K562 (cell line): ENCODE data around the gene C14orf180. TPM values are rescaled to one million over a fixed set of nuclear protein-coding genes. Genes with fewer than 3 reads are reported as not detected.
A peak's percentile ranks its signal among the peaks of the same experiment; 100 is the strongest.

ENCODE experiments used
- ATF7 ChIP-seq: fragments of 450-650 bp; IDR thresholded peaks from 2 replicates; pipeline ENCODE4 v1.7.1; 2014; ENCODE audit warnings: mild to moderate bottlenecking, moderate library complexity
- CBX2 ChIP-seq: fragments of 200-600 bp; sonication (generic); IDR thresholded peaks from one replicate; pipeline ENCODE4 v1.6.1; 2012; ENCODE audit warnings: mild to moderate bottlenecking, low read length, inconsistent platforms; ENCODE audit not compliant: insufficient read depth, poor library complexity, severe bottlenecking
- COPS2 ChIP-seq: fragments of 450-650 bp; conservative IDR thresholded peaks from 2 replicates; pipeline ENCODE4 v1.6.1; 2016; ENCODE audit warnings: mild to moderate bottlenecking, moderate library complexity
- CREM ChIP-seq: IDR thresholded peaks from 2 replicates; pipeline ENCODE4 v1.6.1; 2014; ENCODE audit warnings: antibody characterized with exemption, low read depth
- ETV1 ChIP-seq: fragments of 450-650 bp; conservative IDR thresholded peaks from 2 replicates; pipeline ENCODE4 v1.6.1; 2016; ENCODE audit warnings: missing genetic modification characterization, control low read depth, low read depth, missing compliant biosample characterization
- FOXK2 ChIP-seq, 2 experiments: fragments of 450-650 bp; IDR thresholded peaks in 1 of 2; conservative IDR thresholded peaks in 1 of 2; 2 replicates each; pipeline ENCODE4 v1.6.1; 2016; ENCODE audit warnings: low read depth in 2 of 2, mild to moderate bottlenecking in 1 of 2
- GTF2F1 ChIP-seq: IDR thresholded peaks from 2 replicates; pipeline ENCODE4 v1.6.1; 2011; ENCODE audit warnings: low read depth, low read length, improper control_type of control experiment
- MTA2 ChIP-seq: fragments of 450-650 bp; IDR thresholded peaks from 2 replicates; pipeline ENCODE4 v1.6.1; 2016; ENCODE audit warnings: low read depth
- PHF8 ChIP-seq: fragments of 200-600 bp; sonication (generic); IDR thresholded peaks from 2 replicates; pipeline ENCODE4 v1.6.1; 2012; ENCODE audit warnings: mixed run types, mild to moderate bottlenecking, inconsistent platforms, low read length, moderate library complexity, borderline replicate concordance
- RBM34 ChIP-seq: fragments of 200-400 bp; formaldehyde crosslinking; IDR thresholded peaks from 2 replicates; pipeline ENCODE4 v1.6.1; 2018; ENCODE audit warnings: low read length, borderline replicate concordance; ENCODE audit not compliant: insufficient read depth
- SIN3B ChIP-seq: fragments of 450-650 bp; IDR thresholded peaks from 2 replicates; pipeline ENCODE4 v1.6.1; 2017; ENCODE audit warnings: low read depth, mild to moderate bottlenecking, moderate library complexity
- XRCC4 ChIP-seq: IDR thresholded peaks from one replicate; pipeline ENCODE4 v1.6.1; 2011; ENCODE audit not compliant: insufficient read depth, insufficient read length; ENCODE audit errors: extremely low read depth
- ZC3H8 ChIP-seq: fragments of 450-650 bp; IDR thresholded peaks from 2 replicates; pipeline ENCODE4 v1.6.1; 2017
- ZNF232 ChIP-seq: sonication (generic); formaldehyde crosslinking; IDR thresholded peaks from 2 replicates; pipeline ENCODE4 v1.8.0; 2022; ENCODE audit warnings: mild to moderate bottlenecking, missing genetic modification reagents
- polyA plus RNA-seq, 8 experiments: library from polyadenylated mRNA; depleted of rRNA in 4 of 8; stranded (reverse) in 5 of 8; unstranded in 3 of 8; fragments of >200 nt; fragmentation: Nextera tagmentation in 2 of 8; fragmentation: Illumina TruSeq in 1 of 8; extraction: Ambion mirVana in 2 of 8; extraction: Trizol in 1 of 8; gene quantifications; 2 replicates each; pipeline versions ENCODE4 v1.2.1 to v1.2.3, GENCODE V29; 2011 to 2014; ENCODE audit warnings: inconsistent platforms in 1 of 8, missing spikeins in 1 of 8
- total RNA-seq, 7 experiments: library from RNA; depleted of rRNA in 6 of 7; stranded (reverse); fragments of >200 nt in 6 of 7; fragmentation: Illumina TruSeq in 2 of 7; extraction: Trizol in 2 of 7; gene quantifications; 2 replicates each; pipeline versions ENCODE4 v1.2.1 to v1.2.3, GENCODE V29; 2011 to 2021; ENCODE audit warnings: low replicate concordance in 1 of 7
- TF ChIP-seq, protein P1 (sequence below): sonication (generic); formaldehyde crosslinking; IDR thresholded peaks from 2 replicates; pipeline ENCODE4 v1.8.1; 2023; ENCODE audit warnings: mild to moderate bottlenecking, missing genetic modification reagents
- TF ChIP-seq, protein P2 (sequence below), 2 experiments: fragments of 450-650 bp in 1 of 2; sonication (generic) in 1 of 2; formaldehyde crosslinking in 1 of 2; IDR thresholded peaks in 1 of 2; conservative IDR thresholded peaks in 1 of 2; 2 replicates each; pipeline versions ENCODE4 v1.6.1 to v1.8.1; 2016 to 2023; ENCODE audit warnings: mild to moderate bottlenecking in 2 of 2, moderate library complexity in 2 of 2, inconsistent platforms in 1 of 2, missing genetic modification reagents in 1 of 2
- TF ChIP-seq, protein P3 (sequence below): fragments of 450-650 bp; formaldehyde crosslinking; IDR thresholded peaks from 2 replicates; pipeline ENCODE4 v1.4.0; 2020; ENCODE audit warnings: mild to moderate bottlenecking, mixed read lengths
- TF ChIP-seq, protein P4 (sequence below): fragments of 450-650 bp; formaldehyde crosslinking; IDR thresholded peaks from 2 replicates; pipeline ENCODE4 v1.4.0; 2022; ENCODE audit warnings: missing genetic modification characterization

Gene C14orf180
- total and polyA plus RNA-seq, 9 of the 15 experiments (the other 6 are each of a cell fraction or from before 2014, with no cell fraction given): not detected

DNA sequence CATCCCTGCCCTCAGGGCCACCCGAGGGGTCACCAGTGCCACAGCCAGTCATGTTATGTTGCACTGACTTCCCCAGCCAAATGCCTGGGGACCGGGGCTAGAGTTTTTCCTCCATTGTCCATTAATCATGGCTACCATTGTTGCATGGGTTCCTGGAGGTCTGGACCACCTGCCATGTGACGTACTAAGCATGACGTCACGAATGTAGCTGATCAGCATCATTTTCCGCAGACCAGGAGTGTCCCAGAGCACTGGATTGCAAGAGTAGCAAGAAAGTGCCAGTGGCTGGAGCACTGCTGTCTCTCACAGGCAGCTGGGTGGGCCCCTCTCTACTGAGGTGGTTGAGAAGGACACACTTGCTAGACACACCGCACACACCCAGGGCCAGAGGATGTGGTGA is 6.9 kb upstream of the C14orf180 start (continued):
- TF ChIP-seq, protein P1, sequence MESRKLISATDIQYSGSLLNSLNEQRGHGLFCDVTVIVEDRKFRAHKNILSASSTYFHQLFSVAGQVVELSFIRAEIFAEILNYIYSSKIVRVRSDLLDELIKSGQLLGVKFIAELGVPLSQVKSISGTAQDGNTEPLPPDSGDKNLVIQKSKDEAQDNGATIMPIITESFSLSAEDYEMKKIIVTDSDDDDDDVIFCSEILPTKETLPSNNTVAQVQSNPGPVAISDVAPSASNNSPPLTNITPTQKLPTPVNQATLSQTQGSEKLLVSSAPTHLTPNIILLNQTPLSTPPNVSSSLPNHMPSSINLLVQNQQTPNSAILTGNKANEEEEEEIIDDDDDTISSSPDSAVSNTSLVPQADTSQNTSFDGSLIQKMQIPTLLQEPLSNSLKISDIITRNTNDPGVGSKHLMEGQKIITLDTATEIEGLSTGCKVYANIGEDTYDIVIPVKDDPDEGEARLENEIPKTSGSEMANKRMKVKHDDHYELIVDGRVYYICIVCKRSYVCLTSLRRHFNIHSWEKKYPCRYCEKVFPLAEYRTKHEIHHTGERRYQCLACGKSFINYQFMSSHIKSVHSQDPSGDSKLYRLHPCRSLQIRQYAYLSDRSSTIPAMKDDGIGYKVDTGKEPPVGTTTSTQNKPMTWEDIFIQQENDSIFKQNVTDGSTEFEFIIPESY: no peak
- TF ChIP-seq, protein P2, sequence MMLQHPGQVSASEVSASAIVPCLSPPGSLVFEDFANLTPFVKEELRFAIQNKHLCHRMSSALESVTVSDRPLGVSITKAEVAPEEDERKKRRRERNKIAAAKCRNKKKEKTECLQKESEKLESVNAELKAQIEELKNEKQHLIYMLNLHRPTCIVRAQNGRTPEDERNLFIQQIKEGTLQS (IDR thresholded peaks at IDR 0.05): peak; percentile 44
- TF ChIP-seq, protein P2 (CRISPR knock-in tag; conservative IDR thresholded peaks at IDR 0.05): no peak
- TF ChIP-seq RBM34 (no peak), SIN3B (no peak), ZNF232 (CRISPR knock-in tag) (no peak), MTA2 (no peak), ATF7 (peak; percentile 41; the same call in 1 of the 2 replicates), CBX2 (no peak), ZC3H8 (no peak), FOXK2 (conservative IDR thresholded peaks at IDR 0.05 in 1 of 2, IDR thresholded peaks at IDR 0.05 in 1 of 2; ENCODE audit: low read depth in 2 of 2) (no peak), PHF8 (no peak), GTF2F1 (no peak), COPS2 (no peak), ETV1 (no peak), CREM (peak; percentile 65), XRCC4 (no peak)
- TF ChIP-seq, protein P3, sequence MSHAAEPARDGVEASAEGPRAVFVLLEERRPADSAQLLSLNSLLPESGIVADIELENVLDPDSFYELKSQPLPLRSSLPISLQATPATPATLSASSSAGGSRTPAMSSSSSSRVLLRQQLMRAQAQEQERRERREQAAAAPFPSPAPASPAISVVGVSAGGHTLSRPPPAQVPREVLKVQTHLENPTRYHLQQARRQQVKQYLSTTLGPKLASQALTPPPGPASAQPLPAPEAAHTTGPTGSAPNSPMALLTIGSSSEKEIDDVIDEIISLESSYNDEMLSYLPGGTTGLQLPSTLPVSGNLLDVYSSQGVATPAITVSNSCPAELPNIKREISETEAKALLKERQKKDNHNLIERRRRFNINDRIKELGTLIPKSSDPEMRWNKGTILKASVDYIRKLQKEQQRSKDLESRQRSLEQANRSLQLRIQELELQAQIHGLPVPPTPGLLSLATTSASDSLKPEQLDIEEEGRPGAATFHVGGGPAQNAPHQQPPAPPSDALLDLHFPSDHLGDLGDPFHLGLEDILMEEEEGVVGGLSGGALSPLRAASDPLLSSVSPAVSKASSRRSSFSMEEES (CRISPR knock-in tag): no peak
- TF ChIP-seq, protein P4, sequence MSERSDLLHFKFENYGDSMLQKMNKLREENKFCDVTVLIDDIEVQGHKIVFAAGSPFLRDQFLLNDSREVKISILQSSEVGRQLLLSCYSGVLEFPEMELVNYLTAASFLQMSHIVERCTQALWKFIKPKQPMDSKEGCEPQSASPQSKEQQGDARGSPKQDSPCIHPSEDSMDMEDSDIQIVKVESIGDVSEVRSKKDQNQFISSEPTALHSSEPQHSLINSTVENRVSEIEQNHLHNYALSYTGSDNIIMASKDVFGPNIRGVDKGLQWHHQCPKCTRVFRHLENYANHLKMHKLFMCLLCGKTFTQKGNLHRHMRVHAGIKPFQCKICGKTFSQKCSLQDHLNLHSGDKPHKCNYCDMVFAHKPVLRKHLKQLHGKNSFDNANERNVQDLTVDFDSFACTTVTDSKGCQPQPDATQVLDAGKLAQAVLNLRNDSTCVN (CRISPR knock-in tag): no peak
